GM19043 (cell line): ENCODE data around the gene KCNC2.

Experiments
- ATAC-seq: cut with Tn5 transposase; IDR thresholded peaks from one replicate; pipeline ENCODE4 v1.9.1; 2021; ENCODE audit warnings: low read depth; ENCODE audit not compliant: unreplicated experiment

KCNC2 gene

DNA sequence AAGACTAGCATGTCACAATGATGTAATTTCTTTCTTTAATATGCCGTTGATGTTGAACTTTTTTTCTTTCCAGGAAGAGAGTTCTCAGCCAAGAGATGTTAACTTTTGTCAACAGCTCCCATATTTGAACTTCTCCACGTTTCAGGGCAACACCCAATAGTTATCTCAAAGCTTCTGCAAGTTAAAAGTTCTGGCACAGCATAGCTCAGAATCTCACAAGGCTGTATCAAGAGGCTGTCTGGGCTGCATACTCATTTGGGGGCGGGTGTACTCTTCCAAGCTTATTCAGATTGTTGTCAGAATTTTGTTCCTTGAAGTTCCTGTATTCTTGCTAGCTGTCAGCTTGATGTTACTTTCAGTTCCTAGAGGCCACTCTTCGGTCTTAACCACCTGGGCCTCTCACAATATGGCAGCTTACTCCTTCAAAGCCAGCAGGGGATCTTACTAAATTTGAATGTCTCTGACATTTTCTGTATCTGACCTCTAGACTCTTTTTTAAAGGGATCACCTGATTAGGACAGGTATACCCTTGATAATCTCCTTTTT lies 38.9 kb downstream of the KCNC2 start:
- ATAC-seq = no peak

GRCh38 chr12:75162845-75163244 lies 46.8 kb downstream of the KCNC2 start:
- no peak for ATAC-seq

DNA sequence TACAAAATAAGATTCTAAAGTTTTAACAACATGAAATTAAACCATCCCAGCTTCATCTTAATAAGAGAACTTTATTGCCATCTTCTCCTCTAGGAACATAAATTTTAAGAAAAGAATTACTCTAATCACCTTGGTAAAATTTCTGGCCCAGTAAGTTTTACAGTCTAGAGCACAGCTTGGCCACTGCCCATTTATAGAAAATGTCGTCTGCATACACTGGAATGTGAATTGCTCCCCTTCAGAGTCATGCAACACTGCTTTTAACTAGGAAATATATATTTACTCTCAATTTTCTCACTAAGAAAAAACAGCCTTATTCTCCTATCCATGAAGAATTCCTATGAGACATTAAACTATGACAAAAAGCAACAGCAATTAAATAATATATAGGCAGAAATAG lies 48.2 kb downstream of the KCNC2 start:
- no peak for ATAC-seq

DNA sequence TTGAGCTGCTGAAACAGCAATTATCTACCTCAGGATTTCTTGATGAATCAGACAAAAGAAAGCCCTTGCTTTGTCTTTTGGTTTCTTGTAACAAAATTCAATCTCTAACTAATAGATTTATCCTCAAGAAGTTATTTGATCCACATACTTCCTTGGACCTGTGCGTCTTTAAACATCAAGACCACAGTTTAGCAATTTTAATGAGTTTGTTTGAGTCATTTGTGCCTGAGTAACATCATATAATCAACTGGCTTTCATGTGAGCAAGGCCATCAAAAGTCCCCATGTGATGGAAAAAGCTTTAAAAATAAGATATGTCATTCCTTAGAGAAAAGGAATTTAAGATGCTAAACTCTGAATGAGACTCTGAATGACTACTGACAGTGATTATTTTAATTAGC lies 52.3 kb downstream of the KCNC2 start:
- no peak for ATAC-seq

- ATAC-seq = no peak
These were observed 53.7 kb downstream of the KCNC2 start for GRCh38 chr12:75155962-75156361.

- ATAC-seq = no peak
These were observed 55.3 kb downstream of the KCNC2 start for GRCh38 chr12:75154388-75154787.

DNA sequence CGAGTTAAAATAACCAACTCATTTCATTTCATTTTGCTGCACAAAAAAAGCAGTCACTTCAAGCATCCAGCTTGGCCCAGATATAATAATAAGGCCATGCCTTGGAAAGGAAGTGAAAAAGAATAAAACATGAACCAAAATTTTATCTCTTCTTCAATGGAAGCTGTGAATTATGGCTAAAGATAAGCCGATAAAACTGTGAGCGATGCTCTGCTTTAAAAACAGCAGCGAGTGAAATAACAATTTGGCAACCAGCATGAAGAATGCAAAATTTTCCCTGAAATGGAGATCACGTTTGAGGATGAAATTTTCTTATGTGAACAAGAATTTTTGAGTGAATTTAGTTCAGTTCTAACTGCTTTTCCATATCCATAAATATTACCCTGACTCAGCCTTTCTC lies 70.4 kb downstream of the KCNC2 start:
- no peak for ATAC-seq

- no peak for ATAC-seq
These were observed 71.7 kb downstream of the KCNC2 start for GRCh38 chr12:75137896-75138295.

- ATAC-seq = no peak
These were observed 74.6 kb downstream of the KCNC2 start for GRCh38 chr12:75135026-75135425.

- no peak for ATAC-seq
These were observed 78.8 kb downstream of the KCNC2 start for GRCh38 chr12:75130811-75131210.

GRCh38 chr12:75129275-75129674 lies 80.4 kb downstream of the KCNC2 start:
- no peak for ATAC-seq

- ATAC-seq = no peak
These were observed 88.5 kb downstream of the KCNC2 start for GRCh38 chr12:75121036-75121705.

- no peak for ATAC-seq
These were observed 89.3 kb downstream of the KCNC2 start for GRCh38 chr12:75120311-75120711.

DNA sequence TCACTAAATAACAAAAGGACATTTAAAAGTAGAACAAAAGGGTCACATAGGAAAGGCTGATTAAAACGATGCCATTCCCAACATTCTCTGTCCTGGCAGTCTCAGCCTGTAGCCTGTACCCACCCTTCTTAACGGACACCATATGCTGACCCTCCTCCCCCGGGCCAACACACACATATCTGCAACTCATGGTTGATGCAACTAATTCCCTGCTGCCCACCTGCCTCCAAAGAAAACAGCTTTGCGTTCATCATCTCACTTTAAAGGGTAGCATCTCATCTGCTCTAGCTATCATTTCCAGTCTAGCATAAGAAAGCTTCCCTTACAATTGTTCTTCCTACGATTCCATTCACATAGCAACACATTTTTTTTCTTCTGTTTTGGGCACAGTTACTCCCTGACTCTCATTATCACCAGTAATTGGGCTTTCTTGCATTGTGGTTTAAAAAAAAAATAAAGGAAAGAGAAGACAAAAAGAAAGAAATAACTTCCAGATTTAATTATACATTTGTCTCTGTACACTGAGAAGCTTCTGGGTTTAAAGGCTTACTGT lies 92.9 kb downstream of the KCNC2 start:
- ATAC-seq = no peak

DNA sequence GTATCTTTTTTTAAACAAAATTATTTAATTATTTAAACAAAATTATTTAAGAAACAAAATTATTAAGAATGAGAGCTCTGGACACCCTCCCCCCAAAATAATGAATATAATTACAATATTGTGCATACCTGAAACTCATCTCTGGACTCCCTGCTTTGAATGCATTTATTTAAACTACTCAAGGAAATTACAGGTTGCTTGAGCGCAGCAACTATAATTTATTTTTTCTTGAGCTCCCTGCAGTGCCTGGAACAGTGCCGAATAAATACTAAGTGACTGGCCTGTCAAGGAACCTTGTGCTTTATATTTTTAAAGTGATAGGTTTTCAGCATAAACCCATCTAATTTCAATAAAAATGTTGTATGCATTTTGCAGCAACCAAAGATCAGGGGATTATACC lies 93.9 kb downstream of the KCNC2 start:
- no peak for ATAC-seq

GRCh38 chr12:75103822-75104221 lies 105.8 kb downstream of the KCNC2 start:
- ATAC-seq = no peak

GRCh38 chr12:75101781-75102180 lies 107.9 kb downstream of the KCNC2 start:
- ATAC-seq = no peak

DNA sequence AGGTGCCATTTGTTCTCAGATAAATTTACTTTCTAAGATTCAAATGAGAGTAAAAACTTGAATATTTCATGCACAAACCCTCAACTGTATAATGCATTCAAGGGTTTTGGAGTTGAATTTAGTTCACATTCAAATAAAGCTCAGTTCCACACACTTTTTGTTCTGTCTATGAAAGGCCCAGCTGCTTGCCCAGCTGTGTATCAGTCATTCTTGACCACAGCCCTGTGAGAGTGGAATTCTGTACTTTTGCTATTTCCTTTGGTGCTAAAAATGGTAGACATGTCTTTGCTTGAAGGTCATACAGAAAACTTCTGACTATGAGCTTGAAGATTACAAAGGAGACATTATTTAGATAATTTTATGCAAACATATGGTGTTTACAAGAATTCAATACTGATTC lies 110.4 kb downstream of the KCNC2 start:
- no peak for ATAC-seq

DNA sequence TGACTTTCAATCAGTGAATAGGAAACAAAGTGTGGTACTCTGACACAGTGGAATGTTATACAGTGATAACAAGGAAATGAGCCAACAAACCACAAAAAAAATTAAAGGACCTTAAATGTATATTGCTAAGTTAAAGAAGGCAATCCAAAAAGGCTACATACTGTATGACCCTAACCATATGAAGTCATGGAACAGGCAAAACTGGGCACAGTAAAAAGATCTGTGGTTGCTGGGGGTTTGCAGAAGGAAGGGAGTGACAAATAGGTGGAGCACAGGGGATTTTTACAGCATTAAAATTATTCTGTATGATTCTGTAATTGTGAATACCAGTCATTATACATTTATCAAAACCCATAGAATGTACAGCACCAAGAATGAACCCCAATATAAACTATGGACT lies 112.6 kb downstream of the KCNC2 start:
- ATAC-seq = no peak

DNA sequence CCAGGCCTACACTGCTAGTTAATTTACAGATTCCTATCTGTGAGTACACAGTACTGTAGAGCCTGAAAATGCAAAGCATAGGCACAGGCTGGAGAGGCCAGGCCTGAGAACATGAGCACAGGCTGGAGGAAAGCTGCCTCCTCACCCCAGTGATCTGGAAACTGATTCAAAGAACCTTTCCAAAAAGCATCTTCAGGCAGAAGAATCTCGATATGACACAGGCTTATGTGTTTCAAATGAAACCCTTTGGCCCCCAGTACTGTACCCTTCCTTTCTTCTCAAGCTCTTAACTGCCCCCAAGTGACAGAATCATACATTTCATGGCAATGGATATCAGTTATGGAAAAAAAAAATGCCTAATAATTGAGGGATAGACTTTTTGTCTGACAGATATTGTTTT lies 122.0 kb downstream of the KCNC2 start:
- no peak for ATAC-seq

DNA sequence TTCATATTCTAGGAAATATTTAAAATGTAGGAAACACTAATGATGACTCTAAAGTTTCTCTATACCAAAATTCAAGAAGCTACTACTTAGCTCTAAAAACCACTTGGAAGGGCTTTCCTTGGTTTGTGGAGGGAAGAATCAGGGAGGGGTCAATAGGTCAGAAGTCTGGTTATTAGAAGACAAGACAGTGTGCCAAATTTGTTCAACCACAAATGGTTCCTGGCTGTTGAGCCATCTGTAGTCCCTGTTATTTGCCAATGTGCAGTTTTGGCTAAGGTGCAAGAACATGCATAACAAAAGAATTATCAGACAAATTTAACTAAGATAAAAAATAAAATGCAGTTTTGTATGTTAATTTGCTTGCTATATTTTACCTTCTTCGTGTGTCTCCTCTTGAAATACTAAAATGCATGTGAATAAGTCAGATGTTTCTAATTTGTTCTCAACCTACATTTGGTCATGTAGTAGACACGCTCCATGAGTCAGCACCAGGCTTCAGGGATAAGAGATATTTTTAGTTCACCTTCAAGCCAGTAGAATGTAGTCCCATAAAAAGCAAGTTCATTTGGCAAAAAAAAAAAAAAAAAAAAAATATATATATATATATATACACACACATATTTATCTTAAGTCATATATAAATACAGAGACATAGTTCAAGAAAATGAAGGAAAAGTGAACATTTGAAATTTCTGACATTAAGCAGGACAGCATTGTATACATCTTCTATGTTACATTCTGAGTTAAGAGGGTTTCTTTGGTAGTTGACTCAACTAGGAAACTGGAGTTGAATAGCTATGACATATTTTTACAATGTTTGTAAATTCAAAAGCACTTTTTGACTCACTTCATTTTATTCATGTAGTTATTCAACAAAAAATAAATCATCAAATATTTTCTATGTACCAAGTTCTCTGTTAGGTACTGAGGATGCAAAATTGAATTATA lies 123.3 kb downstream of the KCNC2 start:
- ATAC-seq = no peak
